Ovary (tissue), 9 donors: ENCODE results near the gene UBQLN4. TPM values are rescaled to one million over a fixed set of nuclear protein-coding genes. Genes with fewer than 3 reads are reported as not detected.

Source experiments
- DNase-seq, 5 donors: peaks; one replicate each; pipeline ENCODE4 v3.0.0-alpha.2; 2019 to 2020
- H3K27ac ChIP-seq, 2 donors: fragments of 200-600 bp; one replicate each; pipeline versions ENCODE4 v1.5.1 to v1.8.0; 2019 to 2022
- H3K27me3 ChIP-seq: fragments of 200-600 bp; one replicate; pipeline ENCODE4 v1.8.0; 2022
- H3K36me3 ChIP-seq: fragments of 200-600 bp; sonication (generic); one replicate; pipeline ENCODE4 v1.5.1; 2019
- H3K4me1 ChIP-seq: one replicate; pipeline ENCODE4 v1.8.1; 2013; ENCODE audit warnings: mild to moderate bottlenecking, moderate library complexity; ENCODE audit not compliant: insufficient read depth
- H3K4me3 ChIP-seq: fragments of 200-600 bp; sonication (generic); one replicate; pipeline ENCODE4 v1.5.1; 2017
- H3K9me3 ChIP-seq, 2 donors: fragments of 200-600 bp in 1 of 2; sonication (generic) in 1 of 2; one replicate each; pipeline versions ENCODE4 v1.5.1 to v1.8.1; 2013 to 2019; ENCODE audit warnings: mild to moderate bottlenecking in 1 of 2, moderate library complexity in 1 of 2
- CTCF ChIP-seq, 3 donors: fragments of 450-650 bp in 2 of 3; fragments of 200-600 bp in 1 of 3; IDR thresholded peaks; one replicate each; pipeline versions ENCODE4 v1.5.1 to v1.8.0; 2016 to 2022; ENCODE audit warnings: antibody characterized with exemption in 3 of 3, mild to moderate bottlenecking in 1 of 3
- EP300 ChIP-seq: sonication (generic); formaldehyde crosslinking; IDR thresholded peaks from one replicate; pipeline ENCODE4 v1.6.1; 2017; ENCODE audit warnings: antibody characterized with exemption
- POLR2A ChIP-seq: fragments of 450-650 bp; IDR thresholded peaks from one replicate; pipeline ENCODE4 v1.6.1; 2017; ENCODE audit warnings: antibody characterized with exemption, mild to moderate bottlenecking, moderate library complexity
- WGBS, 3 donors: extraction: QIAGEN DNeasy Blood & Tissue Kit in 1 of 3; methylation state at CpG; one replicate each; pipeline versions ENCODE4 v1.1.5 to v1.1.7; 2013 to 2017; 5-methylcytosine and 5-hydroxymethylcytosine counted together
- intact Hi-C, 4 donors: fragments of 100-400 bp; cut with DNase I; formaldehyde crosslinking; loops; one replicate each; pipeline versions ENCODE4 v1.11.0 to v1.15.1; 2022 to 2023
- polyA plus RNA-seq, 2 donors: library from polyadenylated mRNA; stranded (reverse); fragments of 200-250 nt in 1 of 2; fragments of 350-450 nt in 1 of 2; fragmentation: Illumina TruSeq in 1 of 2; extraction: RNeasy Lipid Tissue Mini Kit (QIAGEN cat#74804) in 1 of 2; gene quantifications; one replicate each; pipeline ENCODE4 v1.2.3, GENCODE V29; 2013 to 2014
- total RNA-seq, 7 donors: library from RNA; depleted of rRNA in 2 of 7; stranded (reverse); fragments of >200 nt in 2 of 7; fragmentation: NEBNext Ultra II Directional in 3 of 7; extraction: Animal tissue kit (Norgen Biotek cat#: 25700) in 3 of 7; gene quantifications; one replicate each; pipeline versions ENCODE4 v1.1.0 to v1.2.4, GENCODE V29; 2016 to 2023
- donor health status: DM: no; HTN: no; CAD: no; lungs with moderate emphysema.
- donor health status: DM: no; HTN: no; CAD: no.
- donor health status: Bipolar disorder and iron deficiency.
- donor health status: DM: yes; HTN: yes; CAD: no.
- donor health status: DM: no; HTN: no; CAD: no.
- donor health status: DM: yes; HTN: yes; CAD: no.

The UBQLN4 gene
- total and polyA plus RNA-seq, 9 donors: 14.2 to 38.0 (median 26.6) TPM

- no peak overlapping the region for H3K4me3 ChIP-seq
- 88 to 91% (median 90%) methylated on average over 7 of the region's 7 CpGs for WGBS, 3 donors
- no peaks in the 10 kb centered on the region for H3K27me3 ChIP-seq
- peaks cover 4% of the 10 kb centered on the region for H3K4me1 ChIP-seq
- no peak overlapping the region for H3K27ac ChIP-seq
- intact Hi-C loops: no loop called here
- TF ChIP-seq CTCF (IDR thresholded peaks at IDR 0.05) (no peak), EP300 (no peak), POLR2A (no peak)
- H3K9me3 ChIP-seq: no peaks in the 10 kb centered on the region
- DNase-seq: no peak
- no peaks in the 10 kb centered on the region for H3K36me3 ChIP-seq
Measured at GRCh38 chr1:156014829-156015228, 38.8 kb downstream of the UBQLN4 start.

GRCh38 chr1:156012051-156012817 lies 41.4 kb downstream of the UBQLN4 start:
- H3K36me3 ChIP-seq: no peaks in the 10 kb centered on the region
- intact Hi-C loops: no loop called here
- TF ChIP-seq CTCF (IDR thresholded peaks at IDR 0.05) (no peak), EP300 (no peak), POLR2A (no peak)

GRCh38 chr1:156009404-156009803 lies 44.2 kb downstream of the UBQLN4 start:
- Histone ChIP-seq H3K4me1 (no peaks in the 10 kb centered on the region), H3K4me3 (no peak overlapping the region), H3K36me3 (no peaks in the 10 kb centered on the region), H3K9me3 (no peaks in the 10 kb centered on the region), H3K27me3 (no peaks in the 10 kb centered on the region), H3K27ac (no peak overlapping the region)
- TF ChIP-seq EP300 (no peak), POLR2A (no peak), CTCF (IDR thresholded peaks at IDR 0.05) (no peak)
- 40 to 45% (median 42%) methylated on average over 3 of the region's 3 CpGs for WGBS, 3 donors
- DNase-seq: no peak
- intact Hi-C loops: no loop called here

More at GRCh38 chr1:156012051-156012817, 41.4 kb downstream of the UBQLN4 start:
- H3K4me3 ChIP-seq: no peak overlapping the region
- H3K4me1 ChIP-seq: no peaks in the 10 kb centered on the region
- no peak overlapping the region for H3K27ac ChIP-seq
- DNase-seq: no peak
- H3K27me3 ChIP-seq: no peaks in the 10 kb centered on the region
- H3K9me3 ChIP-seq: no peaks in the 10 kb centered on the region
- 88 to 94% (median 91%) methylated on average over 4 of the region's 4 CpGs for WGBS, 3 donors

GRCh38 chr1:156006666-156007376 lies 46.8 kb downstream of the UBQLN4 start:
- Histone ChIP-seq H3K4me3 (no peak overlapping the region), H3K27me3 (no peaks in the 10 kb centered on the region), H3K36me3 (no peaks in the 10 kb centered on the region), H3K27ac (no peak overlapping the region), H3K9me3 (no peaks in the 10 kb centered on the region), H3K4me1 (no peaks in the 10 kb centered on the region)
- no peak for TF ChIP-seq EP300
- no peak for TF ChIP-seq POLR2A
- no peak for TF ChIP-seq CTCF (IDR thresholded peaks at IDR 0.05)
- intact Hi-C loops: no loop called here
- no peak for DNase-seq
- WGBS, 3 donors: 38 to 54% (median 42%) methylated on average over 7 of the region's 7 CpGs
